ENCODE data around the gene EFNB2. TPM values are rescaled to one million over a fixed set of nuclear protein-coding genes. Genes with fewer than 3 reads are reported as not detected.

The EFNB2 gene
- total and polyA plus RNA-seq, 11 donors, result 7.3 to 20.2 (median 12.7) TPM

DNA sequence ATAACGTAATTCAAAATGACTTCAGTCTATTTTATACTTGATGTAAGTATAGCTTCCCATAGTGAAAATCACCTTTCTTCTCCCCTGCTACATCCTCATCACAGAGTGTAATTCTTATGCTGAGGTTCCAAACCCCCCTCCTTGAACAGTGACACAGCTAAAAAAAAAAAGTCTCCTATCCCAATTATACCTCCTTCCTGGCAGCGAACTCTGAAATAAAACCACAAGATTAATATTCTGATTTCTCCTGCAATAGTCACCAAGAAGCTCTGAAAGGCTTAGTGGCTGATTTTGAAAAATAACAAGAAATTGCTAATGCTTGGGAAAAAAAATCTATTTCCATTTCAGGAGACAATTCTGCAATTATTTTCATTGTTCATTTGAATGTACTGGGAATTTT, 36.3 kb downstream of the EFNB2 start:
- Histone ChIP-seq H3K27me3 (no peaks in the 10 kb centered on the region), H3K36me3 (peaks cover 0 to 15% (median 5%) of the 10 kb centered on the region in 9 donors), H3K9me3 (no peaks in the 10 kb centered on the region), H3K4me1 (peaks cover 0 to 73% (median 28%) of the 10 kb centered on the region in 12 donors), H3K27ac (peak overlapping the region in 9 of 12 donors; percentile 6 to 80 (median 35)), H3K4me3 (no peak overlapping the region)
- TF ChIP-seq, protein P1, sequence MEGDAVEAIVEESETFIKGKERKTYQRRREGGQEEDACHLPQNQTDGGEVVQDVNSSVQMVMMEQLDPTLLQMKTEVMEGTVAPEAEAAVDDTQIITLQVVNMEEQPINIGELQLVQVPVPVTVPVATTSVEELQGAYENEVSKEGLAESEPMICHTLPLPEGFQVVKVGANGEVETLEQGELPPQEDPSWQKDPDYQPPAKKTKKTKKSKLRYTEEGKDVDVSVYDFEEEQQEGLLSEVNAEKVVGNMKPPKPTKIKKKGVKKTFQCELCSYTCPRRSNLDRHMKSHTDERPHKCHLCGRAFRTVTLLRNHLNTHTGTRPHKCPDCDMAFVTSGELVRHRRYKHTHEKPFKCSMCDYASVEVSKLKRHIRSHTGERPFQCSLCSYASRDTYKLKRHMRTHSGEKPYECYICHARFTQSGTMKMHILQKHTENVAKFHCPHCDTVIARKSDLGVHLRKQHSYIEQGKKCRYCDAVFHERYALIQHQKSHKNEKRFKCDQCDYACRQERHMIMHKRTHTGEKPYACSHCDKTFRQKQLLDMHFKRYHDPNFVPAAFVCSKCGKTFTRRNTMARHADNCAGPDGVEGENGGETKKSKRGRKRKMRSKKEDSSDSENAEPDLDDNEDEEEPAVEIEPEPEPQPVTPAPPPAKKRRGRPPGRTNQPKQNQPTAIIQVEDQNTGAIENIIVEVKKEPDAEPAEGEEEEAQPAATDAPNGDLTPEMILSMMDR (IDR thresholded peaks at IDR 0.05), result no peak
- no peak for TF ChIP-seq POLR2A (IDR thresholded peaks at IDR 0.05)
- intact Hi-C loops (cut with DNase I), result no loop called here
- no peak for DNase-seq
- no peak for ATAC-seq
- 70 to 80% (median 77%) methylated on average over 2 of the region's 2 CpGs for WGBS, 4 donors

DNA sequence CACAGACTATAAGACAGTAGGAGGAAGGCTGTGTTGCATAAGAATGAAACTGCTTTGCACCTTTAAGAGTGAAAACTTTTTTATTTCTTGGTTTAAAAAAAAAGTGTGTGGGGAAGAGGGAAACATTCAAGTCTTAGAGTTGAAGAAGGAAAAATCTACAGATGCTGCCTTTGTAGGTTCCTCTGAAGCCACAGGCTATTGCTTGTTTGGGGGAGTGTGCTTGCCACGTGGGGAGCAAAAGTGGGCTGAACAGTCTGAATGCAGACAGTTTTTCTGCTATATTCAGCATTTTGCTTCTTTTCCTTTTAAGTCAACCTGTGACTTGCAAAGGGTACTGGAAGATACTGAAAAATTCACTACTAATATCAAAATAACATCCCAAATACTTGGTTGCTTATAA, 36.9 kb downstream of the EFNB2 start:
- Histone ChIP-seq H3K27me3 (no peaks in the 10 kb centered on the region), H3K4me3 (no peak overlapping the region), H3K36me3 (peaks cover 0 to 18% (median 5%) of the 10 kb centered on the region in 9 donors), H3K27ac (peak overlapping the region in 8 of 12 donors; percentile 15 to 80 (median 32)), H3K4me1 (peaks cover 0 to 77% (median 28%) of the 10 kb centered on the region in 12 donors), H3K9me3 (no peaks in the 10 kb centered on the region)
- intact Hi-C loops (cut with DNase I), result no loop called here
- ATAC-seq (no peak), DNase-seq (no peak)
- TF ChIP-seq POLR2A (IDR thresholded peaks at IDR 0.05), result no peak
- TF ChIP-seq, protein P1 (IDR thresholded peaks at IDR 0.05), result no peak
- 41 to 65% (median 53%) methylated on average over 1 of the region's 1 CpG for WGBS, 4 donors

DNA sequence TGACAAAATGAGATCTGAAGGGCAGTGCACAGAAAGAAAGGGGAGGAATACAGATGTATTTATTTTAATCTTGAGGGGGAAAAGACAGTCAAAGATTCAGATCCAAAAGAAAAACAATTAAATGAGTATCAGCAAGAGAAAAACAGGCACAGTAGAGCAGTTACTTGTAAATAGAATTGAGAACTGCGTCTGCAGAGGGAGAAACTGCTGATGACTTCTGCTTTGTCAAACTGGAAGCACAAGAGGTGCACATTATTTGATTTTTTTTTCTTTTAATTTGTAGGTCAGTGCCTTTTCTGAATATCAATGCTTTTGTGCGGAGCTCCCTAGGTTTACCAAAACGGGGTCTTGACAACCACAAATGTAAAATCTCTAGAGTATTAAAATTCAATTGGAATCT, 37.3 kb downstream of the EFNB2 start:
- intact Hi-C loops (cut with DNase I), result no loop called here
- H3K4me1 ChIP-seq, result peaks cover 0 to 77% (median 30%) of the 10 kb centered on the region in 12 donors

DNA sequence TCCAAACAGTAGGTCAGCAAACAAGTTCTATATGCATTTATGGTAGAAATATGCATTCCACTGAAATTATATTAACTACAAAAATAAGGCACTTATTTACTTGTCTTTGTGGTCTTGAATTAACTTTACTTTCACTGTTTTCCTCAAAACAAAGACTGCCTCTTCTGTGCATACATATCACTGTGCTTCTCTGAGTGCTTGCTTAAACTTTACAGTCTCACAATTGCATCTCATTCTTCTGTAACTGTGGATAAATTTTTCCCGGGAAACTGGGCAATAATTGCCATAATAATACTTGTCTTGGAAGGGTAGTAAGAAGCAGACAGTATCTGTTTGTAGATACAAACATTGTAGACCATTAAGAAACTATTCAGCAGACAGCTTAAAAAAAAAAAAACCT, 38.4 kb downstream of the EFNB2 start:
- Histone ChIP-seq H3K27ac (peak overlapping the region; percentile 25 to 80 (median 68)), H3K36me3 (peaks cover 0 to 33% (median 13%) of the 10 kb centered on the region in 9 donors), H3K4me3 (no peak overlapping the region), H3K9me3 (no peaks in the 10 kb centered on the region), H3K4me1 (peaks cover 0 to 86% (median 37%) of the 10 kb centered on the region in 12 donors), H3K27me3 (no peaks in the 10 kb centered on the region)
- ATAC-seq (no peak), DNase-seq (no peak)
- TF ChIP-seq, protein P1 (IDR thresholded peaks at IDR 0.05), result no peak
- no peak for TF ChIP-seq POLR2A (IDR thresholded peaks at IDR 0.05)
- WGBS, 4 donors, result 49 to 67% (median 56%) methylated on average over 1 of the region's 1 CpG
- intact Hi-C loops (cut with DNase I), result loop anchor here in 1 of 10 donors (2.0 kb wide), 1 partner anchor 36 kb away; no protein-coding TSS in a partner anchor

More for the DNA sequence above, 37.3 kb downstream of the EFNB2 start:
- Histone ChIP-seq H3K36me3 (peaks cover 0 to 22% (median 5%) of the 10 kb centered on the region in 9 donors), H3K27ac (peak overlapping the region in 7 of 12 donors; percentile 12 to 80 (median 68)), H3K27me3 (no peaks in the 10 kb centered on the region), H3K9me3 (no peaks in the 10 kb centered on the region), H3K4me3 (no peak overlapping the region)
- TF ChIP-seq, protein P1 (IDR thresholded peaks at IDR 0.05), result no peak
- TF ChIP-seq POLR2A (IDR thresholded peaks at IDR 0.05), result no peak
- ATAC-seq, result no peak
- no peak for DNase-seq
- 51 to 69% (median 63%) methylated on average over 3 of the region's 3 CpGs for WGBS, 4 donors
